SK-N-SH treated with all-trans-retinoic acid at 6 μM for 48 hours (cell line): Measurements from ENCODE around the gene NFATC3.

Experiments
- ARNTL ChIP-seq: fragments of 450-650 bp; formaldehyde crosslinking; IDR thresholded peaks from 2 replicates; pipeline ENCODE4 v1.5.0; 2020; ENCODE audit warnings: low read depth, mild to moderate bottlenecking, moderate library complexity, borderline replicate concordance
- CSDC2 ChIP-seq: fragments of 250-450 bp; sonication (Bioruptor Pico); IDR thresholded peaks from 2 replicates; pipeline ENCODE4 v1.5.0; 2020; ENCODE audit warnings: mild to moderate bottlenecking, moderate library complexity
- GLIS3 ChIP-seq: fragments of 250-450 bp; sonication (Bioruptor Pico); IDR thresholded peaks from 2 replicates; pipeline ENCODE4 v1.5.0; 2020; ENCODE audit warnings: mild to moderate bottlenecking, moderate library complexity
- POU6F1 ChIP-seq: fragments of 250-450 bp; sonication (Bioruptor Pico); IDR thresholded peaks from 2 replicates; pipeline ENCODE4 v1.8.0; 2021; ENCODE audit warnings: low read depth, mild to moderate bottlenecking, moderate library complexity, borderline replicate concordance
- TSHZ2 ChIP-seq: fragments of 250-450 bp; sonication (Bioruptor Pico); IDR thresholded peaks from 2 replicates; pipeline ENCODE4 v1.5.0; 2020; ENCODE audit warnings: mild to moderate bottlenecking, moderate library complexity
- ZFP3 ChIP-seq: fragments of 250-450 bp; sonication (Bioruptor Pico); IDR thresholded peaks from 2 replicates; pipeline ENCODE4 v1.5.0; 2020; ENCODE audit warnings: mild to moderate bottlenecking, moderate library complexity
- TF ChIP-seq, protein P1 (sequence below): fragments of 250-450 bp; sonication (Bioruptor Pico); IDR thresholded peaks from 2 replicates; pipeline ENCODE4 v1.5.1; 2021; ENCODE audit warnings: mild to moderate bottlenecking, moderate library complexity

GRCh38 chr16:68246121-68246520 is 161.0 kb downstream of the NFATC3 start:
- TF ChIP-seq GLIS3 (no peak), TSHZ2 (CRISPR knock-in tag) (no peak), POU6F1 (CRISPR knock-in tag) (no peak), ARNTL (no peak), CSDC2 (CRISPR knock-in tag) (no peak), ZFP3 (CRISPR knock-in tag) (no peak)
- TF ChIP-seq, protein P1, sequence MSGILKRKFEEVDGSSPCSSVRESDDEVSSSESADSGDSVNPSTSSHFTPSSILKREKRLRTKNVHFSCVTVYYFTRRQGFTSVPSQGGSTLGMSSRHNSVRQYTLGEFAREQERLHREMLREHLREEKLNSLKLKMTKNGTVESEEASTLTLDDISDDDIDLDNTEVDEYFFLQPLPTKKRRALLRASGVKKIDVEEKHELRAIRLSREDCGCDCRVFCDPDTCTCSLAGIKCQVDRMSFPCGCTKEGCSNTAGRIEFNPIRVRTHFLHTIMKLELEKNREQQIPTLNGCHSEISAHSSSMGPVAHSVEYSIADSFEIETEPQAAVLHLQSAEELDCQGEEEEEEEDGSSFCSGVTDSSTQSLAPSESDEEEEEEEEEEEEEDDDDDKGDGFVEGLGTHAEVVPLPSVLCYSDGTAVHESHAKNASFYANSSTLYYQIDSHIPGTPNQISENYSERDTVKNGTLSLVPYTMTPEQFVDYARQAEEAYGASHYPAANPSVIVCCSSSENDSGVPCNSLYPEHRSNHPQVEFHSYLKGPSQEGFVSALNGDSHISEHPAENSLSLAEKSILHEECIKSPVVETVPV (CRISPR knock-in tag): no peak
